Fibroblast of skin of right quadriceps (primary cell): ENCODE measurements around the gene TPD52L1.

ENCODE experiments used
- DNase-seq: peaks from one replicate; pipeline ENCODE4 v3.0.0-alpha.2; 2013

TPD52L1 gene

DNA sequence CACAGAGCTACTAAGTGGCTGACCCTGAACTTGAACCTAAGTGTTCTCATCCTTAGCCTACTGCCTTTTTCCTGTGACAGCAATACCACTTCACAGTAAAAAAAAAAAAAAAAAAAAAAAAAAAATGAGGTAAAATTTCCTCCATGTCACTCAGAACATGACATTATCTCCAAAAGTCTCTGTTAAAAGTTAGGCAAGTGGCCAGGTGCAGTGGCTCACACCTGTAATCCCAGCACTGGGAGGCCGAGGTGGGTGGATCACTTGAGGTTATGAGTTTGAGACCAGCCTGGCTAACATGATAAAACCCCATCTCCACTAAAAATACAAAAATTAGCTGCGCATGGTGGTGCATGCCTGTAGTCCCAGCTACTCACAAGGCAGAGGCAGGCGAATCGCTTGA lies 159.4 kb downstream of the TPD52L1 start:
- DNase-seq, result no peak
